HCT116 (cell line): ENCODE measurements around the gene PIK3R6. TPM values are rescaled to one million over a fixed set of nuclear protein-coding genes. Genes with fewer than 3 reads are reported as not detected.
A peak's percentile ranks its signal among the peaks of the same experiment; 100 is the strongest.

Experiments used
- ATAC-seq: fragments of 200-7000 bp; cut with Tn5 transposase; 2 replicates; pipeline ENCODE4 v1.9.1; 2020; ENCODE audit warnings: mild to moderate bottlenecking, moderate library complexity
- BruUV-seq: library from RNA; stranded (reverse); fragments of 400-500 nt; replicated peaks from 2 replicates; lab custom pipeline; 2021; lab: Mats Ljungman, UMichigan
- CTCF ChIA-PET: fragments of 300-600 bp; sonication (Branson Sonifier 250); formaldehyde crosslinking; loops from one replicate; lab custom pipeline; 2021; ENCODE audit warnings: antibody characterized with exemption; lab: Charles Lee
- POLR2A ChIA-PET: fragments of 300-600, 350-600 bp; sonication (Branson Sonifier 250); formaldehyde crosslinking; loops from one replicate; lab custom pipeline; 2021; ENCODE audit warnings: antibody characterized with exemption; lab: Charles Lee
- RAD21 ChIA-PET, 2 experiments: fragments of 300-600 bp; sonication (Branson Sonifier 250); formaldehyde crosslinking; loops; one replicate each; lab custom pipeline; 2023; ENCODE audit warnings: low total read pairs in 2 of 2; ENCODE audit not compliant: uncharacterized antibody in 2 of 2, unreplicated experiment in 2 of 2, low non-redundant PET in 1 of 2; lab: Charles Lee
- DNase-seq: peaks from one replicate; pipeline ENCODE4 v3.0.0-alpha.2; 2010; ENCODE audit warnings: low read depth, low spot score
- H2AFZ ChIP-seq: fragments of 200-600 bp; shearing (Covaris generic), sonication (generic); 2 replicates; pipeline ENCODE4 v1.6.1; 2017; ENCODE audit warnings: low read depth, mixed run types, mixed read lengths, antibody characterized with exemption, low read length; ENCODE audit not compliant: poor library complexity, severe bottlenecking
- H3K27ac ChIP-seq: 2 replicates; pipeline ENCODE4 v1.5.1; 2012; ENCODE audit warnings: low read depth, low read length
- H3K27me3 ChIP-seq: fragments of 200-600 bp; sonication (generic); 2 replicates; pipeline ENCODE4 v1.6.1; 2016; ENCODE audit warnings: mixed run types, low read length, mixed read lengths; ENCODE audit not compliant: insufficient read depth
- H3K36me3 ChIP-seq, 2 experiments: fragments of 200-500 bp in 1 of 2; fragments of 200-600 bp in 1 of 2; sonication (Bioruptor generic) in 1 of 2; sonication (generic) in 1 of 2; 2 replicates each; pipeline versions ENCODE4 v1.5.1 to v1.6.1; 2014 to 2016; ENCODE audit warnings: low read length in 2 of 2, inconsistent platforms in 1 of 2, mixed read lengths in 1 of 2, mixed run types in 1 of 2; ENCODE audit not compliant: insufficient read depth in 2 of 2, control insufficient read depth in 1 of 2
- H3K4me1 ChIP-seq, 2 experiments: fragments of 200-600 bp in 1 of 2; sonication (generic) in 1 of 2; 2 replicates each; pipeline versions ENCODE4 v1.5.1 to v1.6.1; 2012 to 2017; ENCODE audit warnings: low read length in 2 of 2, inconsistent platforms in 1 of 2, mild to moderate bottlenecking in 1 of 2, mixed read lengths in 1 of 2, mixed run types in 1 of 2, moderate library complexity in 1 of 2; ENCODE audit not compliant: insufficient read depth in 2 of 2, control insufficient read depth in 1 of 2
- H3K4me2 ChIP-seq: fragments of 200-600 bp; sonication (generic); 2 replicates; pipeline ENCODE4 v1.6.1; 2017; ENCODE audit warnings: mixed run types, low read length, mixed read lengths
- H3K4me3 ChIP-seq, 2 experiments: fragments of 200-600 bp in 1 of 2; sonication (generic) in 1 of 2; replicated peaks in 1 of 2; 2 replicates each; pipeline ENCODE4 v1.5.1; 2011 to 2016; ENCODE audit warnings: low read length in 2 of 2, control low read depth in 1 of 2, low read depth in 1 of 2, mild to moderate bottlenecking in 1 of 2, mixed read lengths in 1 of 2, mixed run types in 1 of 2
- H3K79me2 ChIP-seq: fragments of 200-600 bp; sonication (generic); 2 replicates; pipeline ENCODE4 v1.6.1; 2017; ENCODE audit warnings: mild to moderate bottlenecking, mixed run types, low read length, moderate library complexity, mixed read lengths; ENCODE audit not compliant: insufficient read depth
- H3K9ac ChIP-seq: fragments of 200-600 bp; sonication (generic); 2 replicates; pipeline ENCODE4 v1.6.1; 2016; ENCODE audit warnings: low read length, mixed read lengths
- H3K9me2 ChIP-seq: fragments of 200-600 bp; sonication (generic), shearing (Covaris generic); 2 replicates; pipeline ENCODE4 v1.6.1; 2017; ENCODE audit warnings: mixed run types, mild to moderate bottlenecking, moderate library complexity; ENCODE audit not compliant: insufficient read depth
- H3K9me3 ChIP-seq, 2 experiments: fragments of 200-500 bp in 1 of 2; fragments of 200-600 bp in 1 of 2; sonication (Bioruptor generic) in 1 of 2; sonication (generic) in 1 of 2; 2 replicates each; pipeline ENCODE4 v1.6.1; 2014 to 2017; ENCODE audit warnings: low read length in 2 of 2, mixed read lengths in 2 of 2, inconsistent platforms in 1 of 2, low read depth in 1 of 2, mild to moderate bottlenecking in 1 of 2, mixed run types in 1 of 2, moderate library complexity in 1 of 2; ENCODE audit not compliant: control insufficient read depth in 1 of 2, insufficient read depth in 1 of 2
- H4K20me1 ChIP-seq: fragments of 200-600 bp; sonication (generic), shearing (Covaris generic); 2 replicates; pipeline ENCODE4 v1.6.1; 2017; ENCODE audit warnings: mixed run types, mild to moderate bottlenecking, moderate library complexity; ENCODE audit not compliant: insufficient read depth
- CEBPB ChIP-seq: IDR thresholded peaks from 2 replicates; pipeline ENCODE4 v1.6.1; 2012; ENCODE audit warnings: low read depth
- JUND ChIP-seq: IDR thresholded peaks from 2 replicates; pipeline ENCODE4 v1.6.1; 2012
- RAD21 ChIP-seq: IDR thresholded peaks from 2 replicates; pipeline ENCODE4 v1.6.1; 2012; ENCODE audit warnings: low read depth, mild to moderate bottlenecking
- ZFX ChIP-seq: fragments of 450-650 bp; IDR thresholded peaks from 2 replicates; pipeline ENCODE4 v1.6.1; 2017
- intact Hi-C: fragments of 100-400 bp; cut with micrococcal nuclease; formaldehyde crosslinking; loops from 2 replicates; pipeline ENCODE4 v1.10.0; 2022
- total RNA-seq: library from RNA; stranded (reverse); gene quantifications from one replicate; pipeline ENCODE4 v1.2.1, GENCODE V29; 2021; ENCODE audit not compliant: unreplicated experiment
- TF ChIP-seq, protein P1 (sequence below), 3 experiments: fragments of 200-600 bp in 1 of 3; sonication (generic) in 1 of 3; IDR thresholded peaks in 2 of 3; conservative IDR thresholded peaks in 1 of 3; 2 replicates each; pipeline ENCODE4 v1.5.1; 2012 to 2017; ENCODE audit warnings: low read depth in 2 of 3, low read length in 2 of 3, antibody characterized with exemption in 1 of 3, borderline replicate concordance in 1 of 3, control low read depth in 1 of 3, mild to moderate bottlenecking in 1 of 3, mixed read lengths in 1 of 3, mixed run types in 1 of 3, moderate library complexity in 1 of 3; ENCODE audit not compliant: insufficient read depth in 1 of 3

Gene PIK3R6
- total RNA-seq, 1 experiment from 2014 or later, result 0.07 TPM

DNA sequence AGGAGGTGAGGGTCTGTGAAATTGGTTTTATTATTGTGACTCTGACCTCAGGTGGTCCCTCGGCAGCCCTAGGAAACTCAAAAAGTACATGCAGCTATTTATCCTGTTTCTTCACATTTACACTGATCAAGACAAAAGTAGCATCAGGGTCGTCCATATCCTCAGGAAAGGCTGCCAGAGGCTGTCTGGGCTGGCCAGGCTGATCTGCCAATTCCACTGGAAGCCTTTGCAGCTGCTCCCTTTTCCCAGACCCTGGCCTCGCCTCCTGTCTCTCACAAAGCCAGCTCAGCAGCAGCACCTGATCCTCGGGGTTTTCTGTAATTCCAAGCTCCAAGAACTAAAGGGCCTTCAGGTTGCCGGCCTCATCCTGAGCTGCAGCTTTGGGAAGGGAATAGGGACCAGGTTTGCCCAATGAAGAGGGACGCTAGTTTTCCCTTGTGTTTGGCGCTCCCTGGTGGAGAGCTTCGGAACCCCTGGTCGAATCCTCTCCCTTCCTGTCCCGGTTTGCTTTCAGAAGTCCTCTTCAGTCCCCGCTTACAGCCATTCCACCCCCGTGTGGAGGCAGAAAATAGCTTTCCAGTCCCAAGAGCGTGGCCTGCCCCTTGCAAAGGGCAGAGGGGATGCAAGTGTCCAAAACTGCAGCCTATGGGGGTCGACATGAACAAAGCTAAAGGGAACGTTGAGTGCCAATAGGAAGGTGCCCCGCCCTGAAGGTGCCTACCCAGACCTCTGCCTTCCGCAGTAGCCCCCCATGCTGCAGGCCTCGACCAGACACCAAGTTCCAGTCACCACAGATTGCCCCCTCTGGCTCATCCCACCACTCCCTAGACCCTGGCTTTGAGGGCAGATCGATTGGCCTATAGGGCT lies 81.7 kb downstream of the PIK3R6 start:
- H2AFZ ChIP-seq, result no peak overlapping the region
- H3K4me1 ChIP-seq, result peaks cover 0 to 3% of the 10 kb centered on the region in 2 experiments; a peak in 1 of 4 replicates
- intact Hi-C loops, result loop anchor here (1.0 to 5.0 kb wide), 2 partner anchors 402 to 723 kb away; partner anchors contain the start of gene RPL26
- H3K27ac ChIP-seq, result no peak overlapping the region
- H3K36me3 ChIP-seq, result no peaks in the 10 kb centered on the region
- peak overlapping the region; percentile 40 for H3K4me2 ChIP-seq
- ATAC-seq (peak; percentile 99), DNase-seq (peak; percentile 64)
- TF ChIP-seq JUND (no peak), ZFX (no peak), CEBPB (no peak), RAD21 (peak; percentile 92)
- TF ChIP-seq, protein P1, sequence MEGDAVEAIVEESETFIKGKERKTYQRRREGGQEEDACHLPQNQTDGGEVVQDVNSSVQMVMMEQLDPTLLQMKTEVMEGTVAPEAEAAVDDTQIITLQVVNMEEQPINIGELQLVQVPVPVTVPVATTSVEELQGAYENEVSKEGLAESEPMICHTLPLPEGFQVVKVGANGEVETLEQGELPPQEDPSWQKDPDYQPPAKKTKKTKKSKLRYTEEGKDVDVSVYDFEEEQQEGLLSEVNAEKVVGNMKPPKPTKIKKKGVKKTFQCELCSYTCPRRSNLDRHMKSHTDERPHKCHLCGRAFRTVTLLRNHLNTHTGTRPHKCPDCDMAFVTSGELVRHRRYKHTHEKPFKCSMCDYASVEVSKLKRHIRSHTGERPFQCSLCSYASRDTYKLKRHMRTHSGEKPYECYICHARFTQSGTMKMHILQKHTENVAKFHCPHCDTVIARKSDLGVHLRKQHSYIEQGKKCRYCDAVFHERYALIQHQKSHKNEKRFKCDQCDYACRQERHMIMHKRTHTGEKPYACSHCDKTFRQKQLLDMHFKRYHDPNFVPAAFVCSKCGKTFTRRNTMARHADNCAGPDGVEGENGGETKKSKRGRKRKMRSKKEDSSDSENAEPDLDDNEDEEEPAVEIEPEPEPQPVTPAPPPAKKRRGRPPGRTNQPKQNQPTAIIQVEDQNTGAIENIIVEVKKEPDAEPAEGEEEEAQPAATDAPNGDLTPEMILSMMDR (IDR thresholded peaks at IDR 0.05 in 2 of 3, conservative IDR thresholded peaks at IDR 0.05 in 1 of 3; ENCODE audit: borderline replicate concordance in 1 of 3, insufficient read depth in 1 of 3, low read depth in 2 of 3, low read length in 2 of 3), result peak; percentile 79 to 93 (median 86)
- H3K27me3 ChIP-seq, result no peaks in the 10 kb centered on the region
- H3K9me3 ChIP-seq, result no peaks in the 10 kb centered on the region
- ChIA-PET RAD21 (interaction anchor here (0.7 to 1.1 kb wide), 3 partner anchors 33 to 402 kb away, joined by 3 read pairs; no protein-coding TSS in a partner anchor), CTCF (interaction anchor here (0.7 to 2.2 kb wide), 21 partner anchors 9 to 728 kb away, joined by 3 to 29 read pairs (median 4); partner anchors contain the start of genes KRABD2, NDEL1 and RPL26), POLR2A (interaction anchor here (1.3 to 1.5 kb wide), 2 partner anchors 350 to 402 kb away, joined by 3 to 8 read pairs; partner anchors contain the start of gene NDEL1)
- H3K9me2 ChIP-seq, result no peaks in the 10 kb centered on the region
- BruUV-seq, result no TSS peak
- H3K4me3 ChIP-seq, result no peak overlapping the region
- H3K79me2 ChIP-seq, result no peaks in the 10 kb centered on the region
- no peak overlapping the region for H3K9ac ChIP-seq
- H4K20me1 ChIP-seq, result no peaks in the 10 kb centered on the region
